SK-N-SH treated with all-trans-retinoic acid at 6 μM for 48 hours (cell line): ENCODE results near the gene TAT.

ENCODE experiments used
- ATAC-seq: fragments of 200-7000 bp; cut with Tn5 transposase; 3 replicates; pipeline ENCODE4 v1.9.1; 2020; ENCODE audit warnings: mild to moderate bottlenecking, moderate library complexity
- ARNTL ChIP-seq: fragments of 450-650 bp; formaldehyde crosslinking; IDR thresholded peaks from 2 replicates; pipeline ENCODE4 v1.5.0; 2020; ENCODE audit warnings: low read depth, mild to moderate bottlenecking, moderate library complexity, borderline replicate concordance
- BACH2 ChIP-seq: fragments of 250-450 bp; sonication (Bioruptor Pico); IDR thresholded peaks from 2 replicates; pipeline ENCODE4 v1.9.0; 2021; ENCODE audit warnings: mild to moderate bottlenecking, borderline replicate concordance
- CREB5 ChIP-seq: fragments of 250-450 bp; sonication (Bioruptor Pico); IDR thresholded peaks from 2 replicates; pipeline ENCODE4 v1.5.1; 2020; ENCODE audit warnings: low read depth, mild to moderate bottlenecking, moderate library complexity
- CSDC2 ChIP-seq: fragments of 250-450 bp; sonication (Bioruptor Pico); IDR thresholded peaks from 2 replicates; pipeline ENCODE4 v1.5.0; 2020; ENCODE audit warnings: mild to moderate bottlenecking, moderate library complexity
- CSRNP3 ChIP-seq: fragments of 250-450 bp; sonication (Bioruptor Pico); IDR thresholded peaks from 2 replicates; pipeline ENCODE4 v1.5.1; 2021; ENCODE audit warnings: mild to moderate bottlenecking, moderate library complexity
- ESRRG ChIP-seq: fragments of 250-450 bp; sonication (Bioruptor Pico); IDR thresholded peaks from 2 replicates; pipeline ENCODE4 v1.6.1; 2021; ENCODE audit warnings: mild to moderate bottlenecking
- GLIS3 ChIP-seq: fragments of 250-450 bp; sonication (Bioruptor Pico); IDR thresholded peaks from 2 replicates; pipeline ENCODE4 v1.5.0; 2020; ENCODE audit warnings: mild to moderate bottlenecking, moderate library complexity
- ISL1 ChIP-seq: fragments of 250-450 bp; sonication (Bioruptor Pico); IDR thresholded peaks from 2 replicates; pipeline ENCODE4 v2.1.2; 2022; ENCODE audit warnings: mild to moderate bottlenecking, moderate library complexity
- OSR1 ChIP-seq: fragments of 250-450 bp; sonication (Bioruptor Pico); IDR thresholded peaks from 2 replicates; pipeline ENCODE4 v1.8.0; 2022; ENCODE audit warnings: moderate library complexity, mild to moderate bottlenecking, inconsistent platforms
- PATZ1 ChIP-seq: fragments of 250-450 bp; sonication (Bioruptor Pico); IDR thresholded peaks from 2 replicates; pipeline ENCODE4 v1.8.0; 2020; ENCODE audit warnings: mild to moderate bottlenecking, moderate library complexity, borderline replicate concordance
- POU6F1 ChIP-seq: fragments of 250-450 bp; sonication (Bioruptor Pico); IDR thresholded peaks from 2 replicates; pipeline ENCODE4 v1.8.0; 2021; ENCODE audit warnings: low read depth, mild to moderate bottlenecking, moderate library complexity, borderline replicate concordance
- PPARA ChIP-seq: fragments of 250-450 bp; sonication (Bioruptor Pico); IDR thresholded peaks from 2 replicates; pipeline ENCODE4 v1.5.0; 2020; ENCODE audit warnings: mild to moderate bottlenecking, borderline replicate concordance
- SNAI2 ChIP-seq: fragments of 250-450 bp; sonication (Bioruptor Pico); IDR thresholded peaks from 2 replicates; pipeline ENCODE4 v1.5.0; 2020; ENCODE audit warnings: mild to moderate bottlenecking, moderate library complexity
- TCF4 ChIP-seq: fragments of 250-450 bp; sonication (Bioruptor Pico); IDR thresholded peaks from 2 replicates; pipeline ENCODE4 v1.8.0; 2021; ENCODE audit warnings: mild to moderate bottlenecking, moderate library complexity, borderline replicate concordance
- TOX ChIP-seq: fragments of 250-450 bp; sonication (Bioruptor Pico); IDR thresholded peaks from 2 replicates; pipeline ENCODE4 v1.8.0; 2021; ENCODE audit warnings: mild to moderate bottlenecking, moderate library complexity, borderline replicate concordance
- TSHZ2 ChIP-seq: fragments of 250-450 bp; sonication (Bioruptor Pico); IDR thresholded peaks from 2 replicates; pipeline ENCODE4 v1.5.0; 2020; ENCODE audit warnings: mild to moderate bottlenecking, moderate library complexity
- ZC3H10 ChIP-seq: fragments of 250-450 bp; sonication (Bioruptor Pico); IDR thresholded peaks from 2 replicates; pipeline ENCODE4 v1.5.1; 2021; ENCODE audit warnings: mild to moderate bottlenecking, moderate library complexity
- ZFP3 ChIP-seq: fragments of 250-450 bp; sonication (Bioruptor Pico); IDR thresholded peaks from 2 replicates; pipeline ENCODE4 v1.5.0; 2020; ENCODE audit warnings: mild to moderate bottlenecking, moderate library complexity
- ZNF565 ChIP-seq: fragments of 450-650 bp; formaldehyde crosslinking; conservative IDR thresholded peaks from 2 replicates; pipeline ENCODE4 v1.5.0; 2020; ENCODE audit warnings: low read depth, mild to moderate bottlenecking, moderate library complexity

The TAT gene

GRCh38 chr16:71547168-71547567 lies 29.7 kb downstream of the TAT start:
- no peak for ATAC-seq
- TF ChIP-seq CREB5 (CRISPR knock-in tag) (no peak), ESRRG (CRISPR knock-in tag) (no peak), ISL1 (CRISPR knock-in tag) (no peak), ZC3H10 (CRISPR knock-in tag) (no peak), ZNF565 (CRISPR knock-in tag) (no peak), SNAI2 (CRISPR knock-in tag) (no peak), BACH2 (CRISPR knock-in tag) (no peak), CSDC2 (CRISPR knock-in tag) (no peak)

- no peak for TF ChIP-seq BACH2 (CRISPR knock-in tag)
- TF ChIP-seq ZC3H10 (CRISPR knock-in tag): no peak
- no peak for TF ChIP-seq ISL1 (CRISPR knock-in tag)
- no peak for TF ChIP-seq POU6F1 (CRISPR knock-in tag)
- no peak for TF ChIP-seq GLIS3 (CRISPR knock-in tag)
- no peak for TF ChIP-seq SNAI2 (CRISPR knock-in tag)
- no peak for TF ChIP-seq CSRNP3 (CRISPR knock-in tag)
- TF ChIP-seq TSHZ2 (CRISPR knock-in tag): no peak
- no peak for TF ChIP-seq PPARA (CRISPR knock-in tag)
- TF ChIP-seq ARNTL: no peak
- TF ChIP-seq, all 23 proteins: peak for 0
- peak; percentile 79; the same call in 2 of the 3 replicates for ATAC-seq
Measured at GRCh38 chr16:71542377-71542776, 34.5 kb downstream of the TAT start.

GRCh38 chr16:71537643-71538042 lies 39.2 kb downstream of the TAT start:
- ATAC-seq: peak; percentile 95

GRCh38 chr16:71536752-71537499 lies 40.0 kb downstream of the TAT start:
- no peak for ATAC-seq
- TF ChIP-seq PATZ1 (CRISPR knock-in tag) (no peak), TSHZ2 (CRISPR knock-in tag) (no peak), TCF4 (CRISPR knock-in tag) (no peak), ARNTL (no peak), ZFP3 (CRISPR knock-in tag) (no peak), CREB5 (CRISPR knock-in tag) (no peak), OSR1 (CRISPR knock-in tag) (no peak), CSRNP3 (CRISPR knock-in tag) (no peak), ISL1 (CRISPR knock-in tag) (no peak), TOX (no peak)

More at GRCh38 chr16:71537643-71538042, 39.2 kb downstream of the TAT start:
- TF ChIP-seq GLIS3 (CRISPR knock-in tag): no peak
